Naive thymus-derived CD4-positive, alpha-beta T cell (primary cell): ENCODE data around the gene HMGN3. TPM values are rescaled to one million over a fixed set of nuclear protein-coding genes. Genes with fewer than 3 reads are reported as not detected.
A peak's percentile ranks its signal among the peaks of the same experiment; 100 is the strongest.

Experiments
- ATAC-seq: fragments of 150-1000 bp; cut with Tn5 transposase; 2 replicates; pipeline ENCODE4 v1.10.0; 2021; ENCODE audit warnings: mild to moderate bottlenecking, moderate library complexity
- CTCF ChIA-PET: fragments of 350-600 bp; sonication (Branson Sonifier 250); formaldehyde crosslinking; loops from one replicate; lab custom pipeline; 2021; ENCODE audit warnings: antibody characterized with exemption; lab: Charles Lee
- POLR2A ChIA-PET: fragments of 350-600 bp; sonication (Branson Sonifier 250); formaldehyde crosslinking; loops from one replicate; lab custom pipeline; 2021; ENCODE audit warnings: antibody characterized with exemption, inconsistent platforms; lab: Charles Lee
- DNase-seq, 9 donors: peaks; one replicate each; pipeline versions ENCODE4 v3.0.0 to v3.0.0-alpha.2; 2020 to 2022; ENCODE audit warnings: mixed read lengths in 1 of 9
- H3K27ac ChIP-seq: one replicate; pipeline ENCODE4 v1.7.0; 2013; ENCODE audit warnings: mild to moderate bottlenecking, low read depth, low read length, moderate library complexity
- H3K27me3 ChIP-seq, 2 donors: one replicate each; pipeline ENCODE4 v1.7.0; 2013; ENCODE audit warnings: low read length in 2 of 2, mild to moderate bottlenecking in 2 of 2, moderate library complexity in 2 of 2; ENCODE audit not compliant: control insufficient read depth in 2 of 2, insufficient read depth in 2 of 2
- H3K36me3 ChIP-seq, 3 experiments: 1 replicate in 2 of 3; 2 replicates in 1 of 3; pipeline ENCODE4 v1.7.0; 2013; ENCODE audit warnings: low read length in 3 of 3, mild to moderate bottlenecking in 3 of 3, moderate library complexity in 1 of 3; ENCODE audit not compliant: insufficient read depth in 3 of 3, control insufficient read depth in 2 of 3
- H3K4me1 ChIP-seq, 2 donors: one replicate each; pipeline ENCODE4 v1.7.0; 2013; ENCODE audit warnings: low read length in 2 of 2, mild to moderate bottlenecking in 2 of 2, moderate library complexity in 1 of 2; ENCODE audit not compliant: control insufficient read depth in 2 of 2, insufficient read depth in 2 of 2
- H3K4me3 ChIP-seq: 2 replicates; pipeline ENCODE4 v1.7.0; 2013; ENCODE audit warnings: mild to moderate bottlenecking, low read length
- H3K9me3 ChIP-seq, 3 experiments: 1 replicate in 2 of 3; 2 replicates in 1 of 3; pipeline ENCODE4 v1.7.0; 2013; ENCODE audit warnings: low read length in 3 of 3; ENCODE audit not compliant: control insufficient read depth in 2 of 3
- H3K27ac Mint-ChIP-seq, 9 donors: one replicate each; pipeline ENCODE4 v1.8.0; 2020 to 2022; ENCODE audit warnings: mixed read lengths in 9 of 9, mild to moderate bottlenecking in 8 of 9, moderate library complexity in 5 of 9, inconsistent platforms in 2 of 9
- H3K27me3 Mint-ChIP-seq, 5 donors: one replicate each; pipeline ENCODE4 v1.8.0; 2021 to 2022; ENCODE audit warnings: mixed read lengths in 5 of 5, mild to moderate bottlenecking in 1 of 5
- H3K36me3 Mint-ChIP-seq, 5 donors: one replicate each; pipeline ENCODE4 v1.8.0; 2020 to 2022; ENCODE audit warnings: mixed read lengths in 5 of 5, mild to moderate bottlenecking in 3 of 5, inconsistent platforms in 1 of 5
- H3K4me1 Mint-ChIP-seq, 7 donors: one replicate each; pipeline ENCODE4 v1.8.0; 2020 to 2022; ENCODE audit warnings: mixed read lengths in 7 of 7, mild to moderate bottlenecking in 3 of 7, inconsistent platforms in 1 of 7
- H3K4me3 Mint-ChIP-seq, 10 donors: one replicate each; pipeline ENCODE4 v1.8.0; 2020 to 2022; ENCODE audit warnings: mild to moderate bottlenecking in 10 of 10, mixed read lengths in 10 of 10, moderate library complexity in 6 of 10, inconsistent platforms in 2 of 10
- H3K9me3 Mint-ChIP-seq, 11 donors: one replicate each; pipeline ENCODE4 v1.8.0; 2020 to 2022; ENCODE audit warnings: mixed read lengths in 11 of 11, mild to moderate bottlenecking in 4 of 11, inconsistent platforms in 1 of 11, moderate library complexity in 1 of 11
- intact Hi-C, 2 donors: fragments of 100-400 bp; cut with micrococcal nuclease; formaldehyde crosslinking; loops; one replicate each; pipeline ENCODE4 v1.15.1; 2023
- polyA plus RNA-seq, 2 donors: library from polyadenylated mRNA; unstranded; fragments of 300-500 nt; fragmentation: Illumina TruSeq; gene quantifications; one replicate each; pipeline ENCODE4 v1.2.3, GENCODE V29; 2021
- total RNA-seq, 6 experiments: library from RNA in 5 of 6; stranded (reverse) in 5 of 6; gene quantifications; 1 replicate in 5 of 6; 2 replicates in 1 of 6; pipeline ENCODE4 v1.2.3 and lab custom pipeline; 2021 to 2026

Gene HMGN3
- total and polyA plus RNA-seq, 7 experiments from 2014 or later: 28.8 to 110 (median 49.7) TPM

DNA sequence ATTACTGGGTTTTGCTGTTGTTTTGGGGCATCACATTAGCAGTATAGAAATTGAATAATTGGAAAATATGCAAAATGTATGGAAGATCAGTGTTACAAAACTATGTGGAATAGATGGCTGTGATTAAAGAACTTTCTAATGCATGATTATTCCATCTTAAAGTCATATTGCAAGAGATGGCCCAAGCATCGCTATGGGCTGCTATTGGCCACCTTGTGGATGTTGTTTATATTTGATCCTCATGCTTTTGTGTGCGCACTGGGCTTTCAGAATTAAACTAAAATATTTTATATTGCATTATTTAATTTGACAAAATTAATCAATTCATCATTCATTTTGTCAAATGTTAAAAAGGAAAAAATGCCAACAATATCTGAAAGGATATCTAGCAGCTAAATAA, 16.1 kb upstream of the HMGN3 start:
- Mint-ChIP-seq H3K4me1 (no peaks in the 10 kb centered on the region), H3K36me3 (no peaks in the 10 kb centered on the region), H3K27me3 (peaks cover 0 to 4% (median 0%) of the 10 kb centered on the region in 5 donors), H3K4me3 (no peak overlapping the region), H3K27ac (no peak overlapping the region), H3K9me3 (peaks cover 0 to 7% (median 2%) of the 10 kb centered on the region in 11 donors)
- Histone ChIP-seq H3K27me3 (no peaks in the 10 kb centered on the region), H3K4me1 (no peaks in the 10 kb centered on the region), H3K4me3 (no peak overlapping the region), H3K36me3 (no peaks in the 10 kb centered on the region), H3K27ac (no peak overlapping the region), H3K9me3 (no peaks in the 10 kb centered on the region)
- POLR2A ChIA-PET: no interaction called here
- DNase-seq: no peak
- CTCF ChIA-PET: no interaction called here
- no peak for ATAC-seq
- intact Hi-C loops: loop anchor here in 1 of 2 donors (5.0 kb wide), 1 partner anchor 1783 kb away; no protein-coding TSS in a partner anchor

DNA sequence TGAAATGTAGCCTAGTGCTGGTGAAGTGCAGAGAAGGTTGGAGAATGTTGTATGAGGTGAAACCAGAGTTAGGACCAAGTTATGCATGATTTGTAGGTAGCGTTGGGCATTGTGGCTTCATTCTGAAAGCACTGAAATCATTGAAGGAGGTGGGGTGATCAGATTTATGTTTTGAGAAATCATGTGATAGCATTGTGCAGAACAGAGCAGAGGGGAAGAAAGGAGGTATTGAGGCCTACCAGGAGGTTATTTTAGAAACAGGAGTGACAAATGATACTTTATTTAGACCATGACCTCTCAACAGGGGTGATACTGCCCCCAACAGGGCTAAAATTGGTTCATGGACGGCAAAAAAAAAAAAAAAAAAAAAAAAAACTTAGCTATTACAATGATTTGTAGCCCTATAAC, 15.6 kb upstream of the HMGN3 start:
- ChIA-PET POLR2A (no interaction called here), CTCF (no interaction called here)
- Mint-ChIP-seq H3K27me3 (peaks cover 0 to 3% (median 3%) of the 10 kb centered on the region in 5 donors), H3K9me3 (peaks cover 0 to 6% (median 1%) of the 10 kb centered on the region in 11 donors), H3K27ac (no peak overlapping the region), H3K4me1 (no peaks in the 10 kb centered on the region), H3K36me3 (no peaks in the 10 kb centered on the region), H3K4me3 (no peak overlapping the region)
- no peaks in the 10 kb centered on the region for H3K9me3 ChIP-seq
- intact Hi-C loops: loop anchor here in 1 of 2 donors (5.0 kb wide), 1 partner anchor 1783 kb away; no protein-coding TSS in a partner anchor
- no peak overlapping the region for H3K4me3 ChIP-seq
- no peak overlapping the region for H3K27ac ChIP-seq
- H3K27me3 ChIP-seq: no peaks in the 10 kb centered on the region
- no peaks in the 10 kb centered on the region for H3K4me1 ChIP-seq
- no peaks in the 10 kb centered on the region for H3K36me3 ChIP-seq
- ATAC-seq: no peak
- peak in 1 of 9 donors; percentile 22 for DNase-seq

DNA sequence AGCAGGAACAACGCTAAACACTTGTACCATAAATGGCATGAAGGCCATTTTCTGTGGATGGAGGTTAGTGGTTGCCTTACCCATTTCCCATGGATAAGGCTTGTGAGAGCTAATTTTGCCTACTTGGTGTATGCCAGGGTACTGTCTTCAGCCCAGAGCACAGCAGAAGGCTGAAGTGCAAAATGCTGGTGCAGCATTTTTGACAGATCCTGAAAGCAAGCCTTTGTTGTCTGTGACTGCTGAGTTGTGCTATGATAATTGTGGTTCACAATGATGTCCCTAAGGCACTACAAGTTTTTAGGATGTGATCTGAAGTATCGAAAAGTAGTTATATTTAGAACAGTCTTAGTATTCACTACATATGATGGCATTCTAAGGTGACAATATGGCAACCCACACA, 14.7 kb upstream of the HMGN3 start:
- no peaks in the 10 kb centered on the region for H3K36me3 ChIP-seq
- H3K9me3 Mint-ChIP-seq: peaks cover 0 to 2% (median 0%) of the 10 kb centered on the region in 11 donors
- H3K4me1 ChIP-seq: no peaks in the 10 kb centered on the region
- ChIA-PET CTCF (no interaction called here), POLR2A (no interaction called here)
- intact Hi-C loops: no loop called here
- H3K4me1 Mint-ChIP-seq: no peaks in the 10 kb centered on the region
- ATAC-seq (no peak), DNase-seq (no peak)
- H3K4me3 ChIP-seq: no peak overlapping the region
- peaks cover 0 to 5% (median 0%) of the 10 kb centered on the region in 5 donors for H3K27me3 Mint-ChIP-seq
- H3K27me3 ChIP-seq: no peaks in the 10 kb centered on the region
- H3K9me3 ChIP-seq: no peaks in the 10 kb centered on the region
- no peak overlapping the region for H3K27ac ChIP-seq
- no peak overlapping the region for H3K27ac Mint-ChIP-seq
- no peak overlapping the region for H3K4me3 Mint-ChIP-seq
- H3K36me3 Mint-ChIP-seq: no peaks in the 10 kb centered on the region

DNA sequence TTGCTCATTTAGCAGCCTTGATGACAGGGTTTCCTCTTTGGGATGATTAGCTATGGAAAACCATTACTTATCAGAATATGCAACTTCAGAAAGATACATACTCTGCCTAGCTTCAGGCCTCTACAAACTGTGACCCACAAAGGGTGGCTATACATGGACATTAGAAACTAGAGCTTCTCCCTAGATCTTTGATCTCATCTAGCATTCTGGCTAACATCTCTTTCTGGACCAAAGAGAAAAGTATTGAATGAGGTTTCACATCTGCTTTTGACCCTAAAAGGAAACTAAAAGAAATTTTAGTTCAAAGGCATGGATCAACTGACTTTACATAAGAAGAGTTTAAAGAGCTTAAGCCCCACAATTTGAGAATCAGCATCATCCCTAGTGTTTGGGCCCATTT, 12.4 kb upstream of the HMGN3 start:
- no peaks in the 10 kb centered on the region for H3K9me3 ChIP-seq
- no peaks in the 10 kb centered on the region for H3K36me3 ChIP-seq
- H3K27ac Mint-ChIP-seq: no peak overlapping the region
- H3K27me3 Mint-ChIP-seq: peaks cover 0 to 11% (median 0%) of the 10 kb centered on the region in 5 donors
- ChIA-PET POLR2A (no interaction called here), CTCF (no interaction called here)
- DNase-seq (no peak), ATAC-seq (no peak)
- H3K4me3 Mint-ChIP-seq: no peak overlapping the region
- intact Hi-C loops: no loop called here
- H3K4me3 ChIP-seq: no peak overlapping the region
- H3K4me1 ChIP-seq: no peaks in the 10 kb centered on the region
- H3K27ac ChIP-seq: no peak overlapping the region
- no peaks in the 10 kb centered on the region for H3K27me3 ChIP-seq
- H3K9me3 Mint-ChIP-seq: peaks cover 0 to 2% (median 0%) of the 10 kb centered on the region in 11 donors
- no peaks in the 10 kb centered on the region for H3K36me3 Mint-ChIP-seq
- no peaks in the 10 kb centered on the region for H3K4me1 Mint-ChIP-seq

DNA sequence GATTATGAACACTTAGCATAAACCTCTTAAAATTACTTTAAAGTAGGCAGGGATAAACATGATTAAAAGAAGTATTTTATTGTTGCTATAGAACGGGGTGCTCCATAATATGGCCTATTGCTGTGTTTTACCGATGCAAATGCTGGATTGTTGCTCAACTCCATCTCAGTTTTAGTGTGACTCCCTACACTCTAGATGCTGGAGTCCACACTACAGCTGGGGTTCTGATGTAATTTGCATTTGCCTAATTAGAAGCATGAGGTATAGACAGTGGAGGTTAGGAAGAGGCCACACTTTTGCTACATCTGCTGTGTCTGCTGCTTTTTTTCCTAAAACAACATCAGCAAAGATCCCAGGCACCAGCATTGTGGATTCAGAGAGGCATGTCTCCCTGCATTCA, 6.7 kb upstream of the HMGN3 start:
- peaks cover 0 to 11% (median 0%) of the 10 kb centered on the region in 5 donors for H3K27me3 Mint-ChIP-seq

DNA sequence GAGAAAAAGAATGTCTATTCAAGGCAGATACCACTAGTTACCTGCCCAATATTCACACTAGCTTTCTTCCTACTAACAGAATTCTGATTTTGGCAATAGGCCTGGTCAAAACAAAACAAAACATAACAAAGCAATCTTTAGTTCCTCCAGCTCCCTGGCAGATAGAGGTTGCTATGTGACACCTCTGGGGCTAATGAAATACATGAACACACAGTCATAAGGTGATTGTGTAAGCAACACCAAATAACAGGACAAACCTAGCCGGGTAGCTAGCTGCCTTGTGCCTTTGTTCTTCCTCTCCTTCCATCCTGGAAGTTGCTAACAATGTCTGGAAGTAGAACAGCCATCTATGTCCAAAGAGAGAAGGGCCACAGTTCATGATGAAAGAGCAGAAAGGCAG, 6.0 kb upstream of the HMGN3 start:
- Mint-ChIP-seq H3K4me1 (peaks cover 0 to 14% (median 0%) of the 10 kb centered on the region in 7 donors), H3K4me3 (no peak overlapping the region), H3K36me3 (no peaks in the 10 kb centered on the region), H3K9me3 (peaks cover 0 to 2% (median 0%) of the 10 kb centered on the region in 11 donors), H3K27ac (no peak overlapping the region), H3K27me3 (peaks cover 0 to 11% (median 0%) of the 10 kb centered on the region in 5 donors)
- no peaks in the 10 kb centered on the region for H3K27me3 ChIP-seq
- H3K9me3 ChIP-seq: no peaks in the 10 kb centered on the region
- no peak overlapping the region for H3K27ac ChIP-seq
- DNase-seq: no peak
- intact Hi-C loops: no loop called here
- ChIA-PET CTCF (no interaction called here), POLR2A (no interaction called here)
- no peaks in the 10 kb centered on the region for H3K4me1 ChIP-seq
- ATAC-seq: no peak
- no peaks in the 10 kb centered on the region for H3K36me3 ChIP-seq
- no peak overlapping the region for H3K4me3 ChIP-seq

More for the DNA sequence above, 6.7 kb upstream of the HMGN3 start:
- CTCF ChIA-PET: no interaction called here
- POLR2A ChIA-PET: no interaction called here
- no peaks in the 10 kb centered on the region for H3K27me3 ChIP-seq
- H3K27ac ChIP-seq: no peak overlapping the region
- Mint-ChIP-seq H3K9me3 (peaks cover 0 to 2% (median 0%) of the 10 kb centered on the region in 11 donors), H3K4me1 (peaks cover 0 to 12% (median 0%) of the 10 kb centered on the region in 7 donors), H3K27ac (no peak overlapping the region), H3K4me3 (no peak overlapping the region), H3K36me3 (no peaks in the 10 kb centered on the region)
- ATAC-seq (no peak), DNase-seq (no peak)
- H3K9me3 ChIP-seq: no peaks in the 10 kb centered on the region
- no peaks in the 10 kb centered on the region for H3K36me3 ChIP-seq
- no peaks in the 10 kb centered on the region for H3K4me1 ChIP-seq
- intact Hi-C loops: no loop called here
- no peak overlapping the region for H3K4me3 ChIP-seq

DNA sequence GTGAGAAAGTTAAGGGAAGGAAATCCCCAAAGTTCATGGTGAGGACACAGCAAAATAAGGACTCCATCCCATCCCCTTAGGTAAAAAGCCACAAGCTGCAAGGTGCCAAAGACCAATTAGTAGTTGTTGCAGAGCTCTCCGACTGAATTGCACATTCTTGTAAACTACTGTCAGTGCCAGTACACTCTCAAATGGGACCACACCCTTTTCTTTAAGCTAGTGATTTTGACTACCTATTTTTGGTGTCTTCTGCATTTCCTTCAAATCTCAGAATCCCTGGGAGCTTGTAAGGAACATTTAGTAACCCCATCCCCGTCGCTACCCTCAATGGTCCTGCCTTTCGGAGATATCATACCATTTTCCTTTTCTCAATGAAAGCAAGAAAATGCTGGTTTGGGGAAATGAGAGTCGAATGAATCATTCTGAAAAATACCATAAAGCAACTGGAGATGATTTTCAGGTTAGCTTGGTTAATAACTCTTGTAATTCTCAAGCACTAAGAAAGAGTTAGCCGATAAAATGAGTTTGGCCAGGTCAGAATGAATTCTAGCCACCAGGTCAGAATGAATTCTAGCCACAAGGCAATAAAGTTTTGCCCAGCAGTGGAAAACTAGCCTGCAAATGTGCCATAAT, 5.2 kb upstream of the HMGN3 start:
- intact Hi-C loops: no loop called here
- Histone ChIP-seq H3K36me3 (no peaks in the 10 kb centered on the region), H3K9me3 (no peaks in the 10 kb centered on the region), H3K27ac (no peak overlapping the region), H3K4me3 (no peak overlapping the region), H3K27me3 (no peaks in the 10 kb centered on the region), H3K4me1 (no peaks in the 10 kb centered on the region)
- Mint-ChIP-seq H3K36me3 (no peaks in the 10 kb centered on the region), H3K27ac (no peak overlapping the region), H3K4me1 (peaks cover 0 to 21% (median 3%) of the 10 kb centered on the region in 7 donors), H3K4me3 (no peak overlapping the region), H3K9me3 (peaks cover 0 to 2% (median 0%) of the 10 kb centered on the region in 11 donors), H3K27me3 (peaks cover 0 to 6% (median 0%) of the 10 kb centered on the region in 5 donors)
- ATAC-seq (no peak), DNase-seq (no peak)
- ChIA-PET POLR2A (no interaction called here), CTCF (no interaction called here)
